Activated CD4-positive, CD25-positive, alpha-beta regulatory T cell treated with anti-CD3 and anti-CD28 coated beads, Interleukin-2, amount 50 U/mL, for 16 hours (primary cell): Measurements from ENCODE around the gene PNMA6E.

ENCODE experiments used
- DNase-seq: peaks from one replicate; pipeline ENCODE4 v3.0.0-alpha.2; 2020; ENCODE audit warnings: low read depth, low spot score

PNMA6E gene

DNA sequence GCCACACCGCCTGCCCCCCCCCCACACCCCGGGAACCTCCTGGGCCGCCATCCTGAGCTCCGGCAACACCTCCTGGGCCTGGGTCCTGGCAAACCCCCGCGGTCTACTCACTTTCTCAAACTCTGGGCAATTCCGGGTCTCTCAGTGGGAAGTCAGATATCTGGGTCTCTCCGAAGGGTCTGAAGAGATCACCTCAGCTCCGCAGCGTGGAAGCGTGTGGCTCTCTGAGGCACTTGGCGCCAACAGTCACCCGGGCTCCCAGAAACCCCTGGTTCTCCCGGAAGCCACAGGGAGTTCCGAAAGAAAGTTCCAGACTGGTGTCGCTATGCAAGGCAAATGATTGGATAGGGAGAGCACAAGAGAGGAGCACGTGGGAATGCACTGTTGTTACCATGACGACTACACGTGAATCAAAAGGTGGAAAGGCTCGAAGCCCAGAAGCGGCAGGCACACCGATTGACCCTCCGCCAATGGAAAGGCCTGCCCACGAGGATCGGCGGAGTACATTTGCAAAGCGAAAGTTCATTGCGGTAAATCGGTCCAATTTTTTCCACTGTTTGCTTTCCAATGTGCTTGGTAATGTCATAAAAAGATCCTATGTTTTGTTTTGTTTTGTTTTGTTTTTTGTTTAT lies at the start of gene PNMA6E:
PNMA6E (minus strand) TSS at position 218 of the 632 bp plus-strand sequence. CDS start 2,501 bp downstream, outside the sequence.
- no peak for DNase-seq

- no peak for DNase-seq
Measured at GRCh38 chrX:153450949-153451277, 49.8 kb upstream of the PNMA6E start.

DNA sequence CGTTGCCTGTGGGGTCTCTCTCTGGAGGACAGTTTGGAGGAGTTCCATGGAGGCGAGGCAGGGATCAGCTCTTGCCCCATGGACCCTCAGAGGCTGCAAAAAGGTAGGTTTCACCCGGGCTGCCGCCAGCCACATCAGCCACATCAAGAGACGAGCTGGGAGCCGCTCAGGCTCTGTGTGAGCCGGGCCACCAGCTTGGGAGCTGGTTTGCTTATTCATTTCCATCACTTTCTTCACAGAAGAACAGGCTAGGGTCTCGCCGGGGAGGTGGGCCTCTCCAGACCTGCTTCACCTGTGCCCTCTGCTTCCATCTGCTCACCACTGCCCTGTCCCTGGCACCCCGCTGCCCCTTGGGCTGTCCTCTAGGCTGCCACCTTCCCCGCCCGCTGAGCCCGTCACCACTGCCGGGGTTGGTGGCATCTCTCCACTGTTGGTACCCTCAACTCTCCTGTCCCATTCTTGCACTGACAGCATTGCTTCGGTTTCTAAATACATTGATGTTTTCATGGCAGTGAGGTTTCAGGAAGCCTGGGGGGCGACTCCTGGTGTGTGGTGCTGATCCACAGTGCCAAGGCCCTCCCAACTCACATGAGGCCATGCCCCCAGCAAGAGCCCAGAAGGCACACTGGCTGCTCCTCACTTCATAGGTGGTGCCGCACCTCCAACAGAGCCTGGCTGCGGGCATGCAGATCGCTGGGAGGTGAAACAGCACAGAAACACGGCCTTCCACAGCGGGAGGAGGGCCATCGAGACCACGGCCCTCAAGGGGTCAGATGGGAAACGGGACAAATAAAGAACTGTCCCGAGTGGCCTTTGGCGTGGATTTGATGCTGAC lies 49.2 kb upstream of the PNMA6E start:
- DNase-seq = no peak

DNA sequence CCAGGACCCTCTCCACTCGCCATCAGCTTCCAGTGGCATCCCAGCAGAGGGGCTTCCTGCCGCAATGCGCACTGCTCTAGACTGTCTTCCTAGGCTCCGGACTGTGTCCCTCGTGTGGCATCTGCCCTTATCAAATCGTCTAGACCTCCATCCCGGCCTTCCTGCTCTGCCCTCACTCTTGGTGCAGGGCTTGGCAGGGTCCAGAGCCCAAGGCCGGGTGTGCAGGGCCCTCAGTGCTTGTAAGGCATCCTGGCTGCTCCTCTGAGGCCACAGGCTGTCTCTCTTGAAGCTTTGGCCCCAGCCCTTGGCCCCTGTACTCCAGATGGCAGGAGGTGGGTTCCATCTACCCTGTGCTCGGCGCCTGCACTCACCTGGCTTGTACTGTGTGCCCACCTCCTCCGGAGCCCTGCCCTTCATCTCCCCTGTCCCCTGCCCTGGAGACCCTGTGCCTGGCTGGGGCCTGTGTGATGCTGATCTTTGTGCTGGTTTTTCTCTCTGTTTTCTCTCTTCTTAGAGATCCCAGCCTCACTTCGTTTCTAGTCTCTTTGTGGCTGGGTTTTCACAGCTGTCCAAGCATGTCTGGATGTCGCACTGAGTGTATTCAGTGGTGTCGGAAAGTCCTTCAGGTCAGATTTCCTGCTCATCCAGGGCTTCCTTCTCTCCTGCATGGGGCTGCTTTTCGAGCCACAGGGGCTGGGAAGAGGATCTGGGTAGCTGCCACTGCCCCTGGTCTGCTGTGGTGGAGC lies 48.4 kb upstream of the PNMA6E start:
- DNase-seq = no peak

DNA sequence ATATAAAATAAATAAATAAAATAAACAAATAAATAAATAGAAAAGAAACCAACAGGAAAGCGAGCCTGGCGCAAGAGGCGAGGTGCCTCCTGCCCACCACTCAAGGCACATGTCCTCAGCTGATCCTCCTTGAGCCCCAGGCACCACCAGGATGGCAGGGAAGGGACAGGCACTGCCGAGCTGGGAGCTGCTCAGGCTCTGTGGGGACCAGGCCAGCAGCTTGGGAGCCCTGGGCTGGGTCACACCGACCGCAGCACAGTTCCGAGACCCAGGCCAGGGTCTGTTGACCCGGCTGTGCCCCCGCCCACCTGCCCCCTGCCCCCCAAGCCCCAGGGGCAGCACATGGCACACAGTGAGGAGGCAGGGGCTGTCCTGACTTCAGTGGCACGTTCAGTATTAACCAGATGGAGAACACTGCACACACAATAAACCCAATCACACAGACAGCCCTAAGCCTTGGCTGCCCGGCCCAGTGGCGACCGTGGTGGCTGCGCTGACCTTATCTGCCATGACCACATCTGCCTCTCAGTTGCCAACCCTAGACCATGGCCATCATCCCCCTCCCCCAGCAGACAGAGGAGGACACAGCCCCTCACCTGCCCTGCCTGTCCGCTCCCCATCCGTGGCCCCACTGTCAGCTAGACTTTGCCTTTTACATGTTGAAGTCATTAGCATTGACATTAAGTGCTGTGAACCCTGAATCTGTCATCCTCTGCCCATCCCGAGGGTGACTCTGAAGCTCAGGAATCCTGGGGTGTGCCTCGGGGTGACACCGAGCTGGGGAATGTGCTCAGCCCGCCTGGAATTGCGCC lies 47.6 kb upstream of the PNMA6E start:
- DNase-seq = no peak

- DNase-seq = no peak
Measured at GRCh38 chrX:153447581-153447960, 46.4 kb upstream of the PNMA6E start.

- DNase-seq = no peak
Measured at GRCh38 chrX:153446950-153447580, 45.9 kb upstream of the PNMA6E start.

- DNase-seq = no peak
Measured at GRCh38 chrX:153446636-153446936, 45.4 kb upstream of the PNMA6E start.

- DNase-seq = no peak
Measured at GRCh38 chrX:153445856-153446635, 44.9 kb upstream of the PNMA6E start, which contains the start of gene TREX2. Gene TREX2 (minus strand): TSS chrX:153446056. CDS start chrX:153445430, 626 bp downstream.

DNA sequence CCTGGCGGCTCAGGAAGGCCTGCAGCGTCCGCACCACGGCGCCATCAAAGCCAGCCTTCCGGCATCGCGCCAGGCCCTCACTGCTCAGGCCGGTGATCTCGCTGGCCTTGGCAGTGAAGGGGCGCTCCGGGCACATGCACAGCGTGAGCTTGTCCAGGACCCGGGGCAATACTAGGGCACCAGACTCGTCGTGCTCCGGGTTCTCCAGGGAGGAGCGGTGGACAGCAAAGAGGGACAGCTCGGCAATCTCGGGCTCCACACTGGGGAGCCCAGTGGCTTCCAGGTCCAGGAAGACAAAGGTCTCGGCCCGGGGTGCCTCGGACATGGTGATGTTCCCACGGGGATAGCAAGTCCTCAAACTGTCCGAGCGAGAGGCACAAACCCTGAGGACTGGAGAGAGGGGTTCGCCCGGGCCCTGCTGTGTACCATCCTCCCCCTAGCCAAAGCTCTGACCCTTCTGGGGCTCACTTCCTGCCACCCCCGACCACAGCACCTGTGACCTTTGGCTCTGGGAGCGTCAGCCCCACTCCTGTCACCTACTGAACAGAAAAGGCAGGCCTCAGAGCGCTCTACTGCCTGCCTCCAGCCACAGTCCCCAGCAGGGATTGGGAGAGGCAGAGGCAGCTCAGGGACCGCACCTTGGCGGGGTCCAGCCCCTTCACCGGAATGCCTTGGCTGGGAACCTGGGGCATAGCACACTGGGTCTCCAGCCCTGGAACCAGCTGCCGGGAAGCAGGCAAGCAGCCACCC lies 44.1 kb upstream of the PNMA6E start:
- DNase-seq = no peak

- no peak for DNase-seq
Measured at GRCh38 chrX:153444333-153445011, 43.3 kb upstream of the PNMA6E start.

- no peak for DNase-seq
Measured at GRCh38 chrX:153443476-153444332, 42.6 kb upstream of the PNMA6E start.

DNA sequence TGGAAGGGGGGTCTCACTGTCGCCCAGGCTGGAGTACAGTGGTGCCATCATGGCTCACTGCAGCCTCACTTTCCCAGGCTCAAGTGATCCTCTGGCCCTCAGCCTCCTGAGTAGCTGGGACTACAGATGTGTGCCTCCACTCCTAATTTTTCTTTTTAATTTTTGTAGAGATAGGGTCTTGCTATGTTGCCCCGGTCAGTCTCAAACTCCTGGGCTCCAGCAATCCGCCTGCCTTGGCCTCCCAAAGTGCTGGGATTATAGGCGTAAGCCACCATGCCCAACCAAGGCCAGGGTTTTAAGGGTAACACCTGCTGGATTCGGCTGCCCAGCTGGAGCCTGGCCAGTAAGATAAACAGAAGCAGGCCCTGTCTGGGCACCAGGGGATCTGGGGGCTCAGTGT lies 41.3 kb upstream of the PNMA6E start:
- no peak for DNase-seq

- DNase-seq = no peak
Measured at GRCh38 chrX:153441981-153442380, 40.8 kb upstream of the PNMA6E start.

DNA sequence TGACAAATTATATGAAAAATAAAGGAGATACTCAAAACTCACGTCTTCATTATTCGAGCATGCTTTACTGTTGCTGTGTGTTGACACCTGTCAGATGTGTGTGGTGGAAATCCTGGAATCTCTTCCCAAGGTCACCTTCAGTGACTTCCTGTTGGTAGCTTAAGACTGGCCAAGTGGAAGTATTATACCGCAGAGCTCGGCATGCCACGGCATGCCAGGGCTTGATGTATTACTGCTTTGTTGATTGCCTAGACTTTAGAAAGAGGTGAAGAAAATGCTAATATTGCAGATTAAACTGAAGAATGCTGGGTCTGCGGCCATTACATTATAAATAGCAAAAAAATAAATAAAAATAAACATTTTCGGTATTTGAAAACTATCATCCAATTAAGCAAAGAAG lies 40.1 kb upstream of the PNMA6E start:
- DNase-seq = no peak

GRCh38 chrX:153440556-153441135 lies 39.5 kb upstream of the PNMA6E start:
- DNase-seq = no peak

DNA sequence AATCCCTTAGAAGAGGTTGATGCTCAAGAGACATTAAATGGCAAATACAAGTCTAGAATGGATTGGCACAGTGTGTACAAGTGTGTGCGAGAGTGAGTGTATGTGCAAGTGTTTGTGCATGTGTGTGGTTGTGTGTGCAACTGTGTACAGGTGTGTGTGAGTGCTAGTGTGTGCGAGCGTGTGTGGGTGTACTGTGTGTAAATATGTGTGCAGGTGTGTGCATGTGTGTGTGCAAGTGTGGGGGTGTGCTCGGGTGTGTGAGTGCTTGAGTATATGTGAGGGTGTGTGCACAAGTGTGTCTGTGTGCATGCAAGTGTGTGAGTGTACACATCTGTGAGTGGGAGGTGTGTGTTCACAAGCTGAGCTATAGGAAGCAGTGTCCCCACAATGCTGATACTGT lies 38.8 kb upstream of the PNMA6E start:
- DNase-seq = no peak

DNA sequence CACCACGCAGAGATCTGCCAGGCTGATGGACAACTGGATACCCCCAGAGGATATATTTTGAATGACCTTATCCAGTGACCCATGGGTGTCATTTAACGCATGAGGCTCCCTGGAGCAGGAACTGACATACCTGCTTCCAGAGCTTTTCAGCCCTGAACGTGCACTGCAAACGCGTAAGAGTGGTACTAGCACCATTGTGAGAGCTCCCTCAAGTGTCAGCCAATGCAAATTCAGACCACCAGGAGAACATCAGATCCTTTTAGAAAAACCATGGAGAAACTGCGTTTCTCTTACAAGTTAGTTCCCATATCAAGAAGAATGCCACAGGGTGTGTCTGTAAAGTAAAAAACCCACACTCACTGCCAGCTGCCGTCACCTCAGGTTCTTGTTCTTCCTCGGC lies 37.4 kb upstream of the PNMA6E start:
- DNase-seq = no peak
